Prostate gland (tissue), 2 donors: ENCODE results near the gene EFNA4. TPM values are rescaled to one million over a fixed set of nuclear protein-coding genes. Genes with fewer than 3 reads are reported as not detected.

ENCODE experiments used
- DNase-seq: peaks from one replicate; pipeline ENCODE4 v3.0.0-alpha.2; 2019; ENCODE audit warnings: low spot score
- H3K27ac ChIP-seq, 2 donors: fragments of 200-600 bp; sonication (generic); 2 replicates each; pipeline ENCODE4 v1.5.1; 2017 to 2019
- H3K27me3 ChIP-seq: fragments of 200-600 bp; sonication (generic); replicated peaks from 2 replicates; pipeline ENCODE4 v1.5.1; 2019; ENCODE audit not compliant: insufficient read depth
- H3K36me3 ChIP-seq, 2 donors: fragments of 200-600 bp; sonication (generic); 1 replicate in 1 of 2; 2 replicates in 1 of 2; pipeline versions ENCODE4 v1.5.1 to v1.8.1; 2017 to 2019
- H3K4me1 ChIP-seq: fragments of 200-600 bp; sonication (generic); replicated peaks from 2 replicates; pipeline ENCODE4 v1.5.1; 2019
- H3K4me3 ChIP-seq, 2 donors: fragments of 200-600 bp; sonication (generic); 2 replicates each; pipeline ENCODE4 v1.5.1; 2017 to 2019
- H3K9me3 ChIP-seq: fragments of 200-600 bp; sonication (generic); 2 replicates; pipeline ENCODE4 v1.5.1; 2017
- POLR2A ChIP-seq: fragments of 450-650 bp; IDR thresholded peaks from one replicate; pipeline ENCODE4 v1.6.1; 2016; ENCODE audit warnings: antibody characterized with exemption, mild to moderate bottlenecking
- POLR2AphosphoS5 ChIP-seq: sonication (generic); formaldehyde crosslinking; IDR thresholded peaks from one replicate; pipeline ENCODE4 v1.6.1; 2017; ENCODE audit warnings: antibody characterized with exemption
- WGBS: methylation state at CpG from one replicate; pipeline ENCODE4 v1.1.5; 2018; 5-methylcytosine and 5-hydroxymethylcytosine counted together
- intact Hi-C: fragments of 100-400 bp; cut with DNase I; formaldehyde crosslinking; loops from one replicate; pipeline ENCODE4 v1.14.2; 2022
- total RNA-seq, 2 donors: library from RNA; depleted of rRNA; stranded (reverse); fragments of >200 nt; gene quantifications; one replicate each; pipeline ENCODE4 v1.1.0, GENCODE V29; 2016
- TF ChIP-seq, protein P1 (sequence below), 4 experiments: fragments of 200-600 bp in 2 of 4; fragments of 450-650 bp in 2 of 4; sonication (generic) in 2 of 4; IDR thresholded peaks; 1 replicate in 3 of 4; 2 replicates in 1 of 4; pipeline ENCODE4 v1.5.1; 2016 to 2019; ENCODE audit warnings: antibody characterized with exemption in 4 of 4, mild to moderate bottlenecking in 2 of 4, moderate library complexity in 2 of 4

The EFNA4 gene
- total RNA-seq, 2 donors from 2014 or later, result 10.3 to 23.4 TPM

DNA sequence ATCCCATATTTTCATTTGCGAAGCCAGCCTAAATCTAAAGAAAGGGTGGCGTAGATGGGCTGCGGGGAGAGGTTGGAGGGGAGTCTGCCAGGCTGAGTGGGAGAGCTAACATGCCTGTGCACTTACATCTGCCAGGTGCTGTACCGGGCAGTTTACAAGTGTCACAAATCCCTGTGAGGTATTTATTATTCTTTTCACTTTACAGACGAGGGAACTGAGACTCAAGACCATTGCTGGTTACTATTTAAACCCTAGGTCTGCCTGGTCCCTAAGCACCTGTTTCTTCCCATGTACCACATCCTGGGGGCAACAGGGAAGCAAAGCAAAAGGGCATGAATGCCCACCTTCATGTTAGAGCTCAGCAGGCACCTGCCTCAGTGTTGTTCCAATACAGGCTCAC, 44.8 kb downstream of the EFNA4 start:
- DNase-seq, result no peak
- Histone ChIP-seq H3K9me3 (no peaks in the 10 kb centered on the region), H3K4me3 (no peak overlapping the region), H3K4me1 (no peaks in the 10 kb centered on the region), H3K27me3 (no peaks in the 10 kb centered on the region), H3K36me3 (no peaks in the 10 kb centered on the region), H3K27ac (no peak overlapping the region)
- intact Hi-C loops, result no loop called here
- WGBS, result 53% methylated on average over 5 of the region's 5 CpGs
- TF ChIP-seq POLR2AphosphoS5 (no peak), POLR2A (no peak)
- TF ChIP-seq, protein P1, sequence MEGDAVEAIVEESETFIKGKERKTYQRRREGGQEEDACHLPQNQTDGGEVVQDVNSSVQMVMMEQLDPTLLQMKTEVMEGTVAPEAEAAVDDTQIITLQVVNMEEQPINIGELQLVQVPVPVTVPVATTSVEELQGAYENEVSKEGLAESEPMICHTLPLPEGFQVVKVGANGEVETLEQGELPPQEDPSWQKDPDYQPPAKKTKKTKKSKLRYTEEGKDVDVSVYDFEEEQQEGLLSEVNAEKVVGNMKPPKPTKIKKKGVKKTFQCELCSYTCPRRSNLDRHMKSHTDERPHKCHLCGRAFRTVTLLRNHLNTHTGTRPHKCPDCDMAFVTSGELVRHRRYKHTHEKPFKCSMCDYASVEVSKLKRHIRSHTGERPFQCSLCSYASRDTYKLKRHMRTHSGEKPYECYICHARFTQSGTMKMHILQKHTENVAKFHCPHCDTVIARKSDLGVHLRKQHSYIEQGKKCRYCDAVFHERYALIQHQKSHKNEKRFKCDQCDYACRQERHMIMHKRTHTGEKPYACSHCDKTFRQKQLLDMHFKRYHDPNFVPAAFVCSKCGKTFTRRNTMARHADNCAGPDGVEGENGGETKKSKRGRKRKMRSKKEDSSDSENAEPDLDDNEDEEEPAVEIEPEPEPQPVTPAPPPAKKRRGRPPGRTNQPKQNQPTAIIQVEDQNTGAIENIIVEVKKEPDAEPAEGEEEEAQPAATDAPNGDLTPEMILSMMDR (IDR thresholded peaks at IDR 0.05), result no peak

DNA sequence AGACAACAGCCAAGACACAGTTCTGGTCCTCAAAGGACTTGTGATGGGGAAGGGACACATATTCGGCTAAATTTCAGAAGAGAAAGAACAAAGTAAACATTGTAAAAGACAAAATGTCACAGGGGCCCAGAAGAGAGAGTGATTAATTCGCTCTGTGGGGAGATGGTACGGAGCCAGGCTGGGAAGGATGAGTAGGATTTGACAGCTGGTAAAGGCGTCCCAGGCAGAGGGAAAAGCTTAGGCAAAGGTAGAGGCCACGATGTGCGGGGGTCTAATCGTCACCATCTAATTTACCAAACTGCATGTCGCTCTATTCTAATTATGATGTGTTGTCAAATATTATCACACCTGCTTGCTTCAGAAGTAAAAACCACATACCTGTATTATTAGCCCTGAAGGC, 46.8 kb downstream of the EFNA4 start:
- no peaks in the 10 kb centered on the region for H3K9me3 ChIP-seq
- no peak overlapping the region for H3K4me3 ChIP-seq
- no peak for DNase-seq
- no peak overlapping the region for H3K27ac ChIP-seq
- no peaks in the 10 kb centered on the region for H3K4me1 ChIP-seq
- intact Hi-C loops, result no loop called here
- WGBS, result 23% methylated on average over 8 of the region's 8 CpGs
- no peak for TF ChIP-seq POLR2A
- no peak for TF ChIP-seq POLR2AphosphoS5
- H3K36me3 ChIP-seq, result no peaks in the 10 kb centered on the region
- no peaks in the 10 kb centered on the region for H3K27me3 ChIP-seq

DNA sequence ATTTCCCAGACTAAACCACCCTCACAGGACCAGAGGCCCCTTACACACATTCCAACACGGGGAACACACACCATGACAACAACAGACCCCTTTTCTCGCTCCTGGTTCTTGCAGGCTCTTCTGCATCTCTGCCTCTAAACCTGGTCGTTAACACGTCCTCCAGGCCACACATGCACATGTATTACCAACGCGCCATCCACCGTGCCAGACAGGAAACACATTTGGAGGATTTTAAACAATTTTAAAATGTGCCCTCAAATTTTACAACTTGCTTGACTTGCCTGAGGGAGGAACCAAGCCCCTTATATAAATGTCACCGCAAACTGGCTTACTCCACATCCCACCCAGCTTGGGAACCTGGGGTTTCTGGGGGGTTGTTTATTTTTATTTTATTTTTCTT, 47.3 kb downstream of the EFNA4 start:
- DNase-seq, result no peak
- Histone ChIP-seq H3K36me3 (no peaks in the 10 kb centered on the region), H3K27ac (no peak overlapping the region), H3K27me3 (no peaks in the 10 kb centered on the region), H3K9me3 (no peaks in the 10 kb centered on the region), H3K4me1 (no peaks in the 10 kb centered on the region), H3K4me3 (no peak overlapping the region)
- intact Hi-C loops, result no loop called here
- 38% methylated on average over 8 of the region's 8 CpGs for WGBS
- TF ChIP-seq, protein P1 (IDR thresholded peaks at IDR 0.05), result no peak
- TF ChIP-seq POLR2AphosphoS5, result no peak
- no peak for TF ChIP-seq POLR2A

DNA sequence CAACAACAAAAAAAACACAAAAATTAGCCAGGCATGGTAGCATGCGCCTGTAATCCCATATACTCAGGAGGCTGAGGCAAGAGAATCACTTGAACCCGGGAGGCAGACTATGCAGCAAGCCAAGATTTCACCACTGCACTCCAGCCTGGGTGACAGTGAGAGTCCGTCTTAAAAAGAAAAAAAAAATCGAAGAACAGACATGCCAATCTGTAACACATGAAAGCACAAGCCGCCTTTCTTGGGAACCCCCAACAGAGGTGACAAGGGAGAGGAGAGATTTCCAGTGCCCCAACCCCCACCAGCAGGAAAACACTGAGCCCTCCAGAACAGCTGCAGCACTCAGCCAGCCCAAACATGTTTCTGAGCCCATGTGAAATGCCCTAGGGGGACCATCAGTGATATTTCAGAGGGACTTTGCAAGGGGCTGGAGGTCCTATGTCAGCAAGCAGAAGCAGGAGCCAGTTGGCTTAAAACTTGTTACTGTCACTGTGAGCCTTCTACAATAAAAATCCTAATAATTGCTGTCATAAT, 50.0 kb downstream of the EFNA4 start:
- 59% methylated on average over 5 of the region's 5 CpGs for WGBS
- intact Hi-C loops, result no loop called here
- DNase-seq, result no peak
- Histone ChIP-seq H3K36me3 (no peaks in the 10 kb centered on the region), H3K9me3 (no peaks in the 10 kb centered on the region), H3K27ac (no peak overlapping the region), H3K4me1 (no peaks in the 10 kb centered on the region), H3K27me3 (no peaks in the 10 kb centered on the region), H3K4me3 (no peak overlapping the region)
- TF ChIP-seq, protein P1 (IDR thresholded peaks at IDR 0.05), result no peak
- TF ChIP-seq POLR2AphosphoS5, result no peak
- no peak for TF ChIP-seq POLR2A

DNA sequence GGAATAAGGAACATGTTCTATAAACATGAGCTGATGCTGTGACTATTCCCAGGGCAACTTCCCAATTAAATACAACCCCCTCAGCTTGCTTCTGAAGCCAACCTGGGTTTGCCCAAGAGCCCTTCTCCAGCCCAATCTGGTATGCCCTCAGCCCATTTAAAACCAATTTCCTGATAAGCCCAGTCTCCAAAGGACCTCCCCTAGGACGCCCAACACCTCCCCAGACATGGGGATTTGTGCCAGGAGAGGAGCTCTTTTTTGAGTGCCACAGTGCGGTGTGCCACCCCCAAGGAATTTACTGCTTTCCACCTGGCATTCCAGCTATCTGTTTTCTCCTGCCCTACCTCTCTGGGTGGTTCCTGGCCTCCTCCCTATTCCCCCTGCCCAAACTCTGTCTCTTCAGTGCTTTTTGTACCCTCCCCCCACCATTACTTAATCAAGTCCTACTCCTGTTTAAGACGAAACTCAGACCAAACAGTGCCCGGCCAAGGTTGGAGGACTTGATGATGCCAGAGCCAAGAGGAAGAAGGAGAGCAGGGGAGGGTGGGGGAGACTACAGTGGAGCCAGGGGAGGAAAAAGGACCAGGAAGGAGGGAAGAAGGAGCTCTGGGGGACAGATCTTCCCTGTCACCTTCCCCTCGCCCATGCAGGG, 52.7 kb downstream of the EFNA4 start:
- H3K9me3 ChIP-seq, result no peaks in the 10 kb centered on the region
- DNase-seq, result no peak
- 36% methylated on average over 5 of the region's 5 CpGs for WGBS

More for the DNA sequence above, 52.7 kb downstream of the EFNA4 start:
- Histone ChIP-seq H3K36me3 (no peaks in the 10 kb centered on the region), H3K27me3 (no peaks in the 10 kb centered on the region), H3K4me1 (no peaks in the 10 kb centered on the region), H3K27ac (no peak overlapping the region), H3K4me3 (no peak overlapping the region)
- TF ChIP-seq POLR2AphosphoS5 (no peak), POLR2A (no peak)
- TF ChIP-seq, protein P1 (IDR thresholded peaks at IDR 0.05), result no peak
- intact Hi-C loops, result no loop called here
